ENCODE results near the gene SEC24D.

SEC24D gene

DNA sequence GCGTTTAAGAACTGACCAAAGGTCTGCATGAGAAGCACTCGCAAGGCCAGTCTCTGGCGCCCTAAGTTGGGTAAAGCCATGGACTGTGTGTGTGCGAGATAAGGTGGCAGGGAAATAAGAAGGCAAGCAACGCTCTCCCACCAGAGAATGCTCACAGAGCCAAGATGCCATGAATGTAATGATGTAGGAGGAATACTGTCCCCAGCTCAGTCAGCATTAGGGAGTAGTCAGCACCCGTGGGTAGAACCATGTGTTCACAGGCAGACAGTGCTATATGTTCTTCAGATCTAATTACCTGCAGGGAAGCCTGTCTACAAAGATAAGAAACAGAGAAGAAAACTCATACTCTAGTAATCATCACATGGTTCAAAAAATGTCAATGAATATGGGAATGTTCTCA is 68.8 kb downstream of the SEC24D start:
- H3K4me3 ChIP-seq (ENCODE audit: low read length), result no peak overlapping the region
- no peak overlapping the region for H3K4me2 ChIP-seq (ENCODE audit: low read length)
- peaks cover 65% of the 10 kb centered on the region for H3K36me3 ChIP-seq (ENCODE audit: insufficient read depth, low read length)
- H3K27me3 ChIP-seq (ENCODE audit: control insufficient read depth, insufficient read depth, low read length), result no peaks in the 10 kb centered on the region
- no peaks in the 10 kb centered on the region for H3K9me3 ChIP-seq (replicated peaks; ENCODE audit: low read length)
- no peak overlapping the region for H3K9ac ChIP-seq (ENCODE audit: low read depth, low read length)
- H3K4me1 ChIP-seq (ENCODE audit: control insufficient read depth, insufficient read depth, low read length), result peaks cover 31% of the 10 kb centered on the region

GRCh38 chr4:118765399-118765798 is 70.5 kb downstream of the SEC24D start:
- peaks cover 77% of the 10 kb centered on the region for H3K36me3 ChIP-seq (ENCODE audit: insufficient read depth, low read length)
- H3K4me2 ChIP-seq (ENCODE audit: low read length), result peak overlapping the region; percentile 4
- no peak overlapping the region for H3K4me3 ChIP-seq (ENCODE audit: low read length)
- no peak overlapping the region for H3K9ac ChIP-seq (ENCODE audit: low read depth, low read length)
- peaks cover 32% of the 10 kb centered on the region for H3K4me1 ChIP-seq (ENCODE audit: control insufficient read depth, insufficient read depth, low read length)
- H3K27me3 ChIP-seq (ENCODE audit: control insufficient read depth, insufficient read depth, low read length), result no peaks in the 10 kb centered on the region
- H3K9me3 ChIP-seq (replicated peaks; ENCODE audit: low read length), result no peaks in the 10 kb centered on the region

GRCh38 chr4:118762730-118763477 is 73.0 kb downstream of the SEC24D start:
- Histone ChIP-seq H3K4me1 (ENCODE audit: control insufficient read depth, insufficient read depth, low read length) (peaks cover 50% of the 10 kb centered on the region), H3K4me3 (ENCODE audit: low read length) (no peak overlapping the region), H3K36me3 (ENCODE audit: insufficient read depth, low read length) (peaks cover 79% of the 10 kb centered on the region), H3K4me2 (ENCODE audit: low read length) (no peak overlapping the region), H3K27me3 (ENCODE audit: control insufficient read depth, insufficient read depth, low read length) (no peaks in the 10 kb centered on the region), H3K9me3 (replicated peaks; ENCODE audit: low read length) (no peaks in the 10 kb centered on the region), H3K9ac (ENCODE audit: low read depth, low read length) (no peak overlapping the region)

GRCh38 chr4:118762155-118762554 is 73.8 kb downstream of the SEC24D start:
- H3K9me3 ChIP-seq (replicated peaks; ENCODE audit: low read length), result no peaks in the 10 kb centered on the region
- no peak overlapping the region for H3K4me3 ChIP-seq (ENCODE audit: low read length)
- no peaks in the 10 kb centered on the region for H3K27me3 ChIP-seq (ENCODE audit: control insufficient read depth, insufficient read depth, low read length)
- H3K4me2 ChIP-seq (ENCODE audit: low read length), result no peak overlapping the region
- peaks cover 56% of the 10 kb centered on the region for H3K4me1 ChIP-seq (ENCODE audit: control insufficient read depth, insufficient read depth, low read length)
- no peak overlapping the region for H3K9ac ChIP-seq (ENCODE audit: low read depth, low read length)
- peaks cover 76% of the 10 kb centered on the region for H3K36me3 ChIP-seq (ENCODE audit: insufficient read depth, low read length)

- peaks cover 49% of the 10 kb centered on the region for H3K4me1 ChIP-seq (ENCODE audit: control insufficient read depth, insufficient read depth, low read length)
- no peak overlapping the region for H3K4me2 ChIP-seq (ENCODE audit: low read length)
- H3K4me3 ChIP-seq (ENCODE audit: low read length), result no peak overlapping the region
- H3K9me3 ChIP-seq (replicated peaks; ENCODE audit: low read length), result no peaks in the 10 kb centered on the region
- peaks cover 76% of the 10 kb centered on the region for H3K36me3 ChIP-seq (ENCODE audit: insufficient read depth, low read length)
- no peaks in the 10 kb centered on the region for H3K27me3 ChIP-seq (ENCODE audit: control insufficient read depth, insufficient read depth, low read length)
- H3K9ac ChIP-seq (ENCODE audit: low read depth, low read length), result no peak overlapping the region
Measured at GRCh38 chr4:118761397-118762016, 74.4 kb downstream of the SEC24D start.

DNA sequence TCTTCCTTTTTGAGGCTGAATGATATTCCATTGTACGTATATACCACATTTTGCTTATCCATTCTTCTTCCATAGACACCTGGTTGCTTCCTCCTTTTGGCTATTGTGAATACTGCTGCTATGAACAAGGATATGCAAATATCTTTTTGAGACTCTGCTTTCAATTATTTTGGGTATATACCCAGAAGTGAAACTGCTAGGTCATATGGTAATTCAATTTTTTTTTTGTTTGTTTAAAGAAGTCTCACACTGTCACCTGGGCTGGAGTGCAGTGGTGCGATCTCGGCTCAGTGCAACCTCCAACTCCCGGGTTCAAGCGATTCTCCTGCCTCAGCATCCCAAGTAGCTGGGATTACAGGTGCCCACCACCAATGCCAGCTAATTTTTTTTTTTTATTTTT is 75.4 kb downstream of the SEC24D start:
- Histone ChIP-seq H3K4me3 (ENCODE audit: low read length) (no peak overlapping the region), H3K36me3 (ENCODE audit: insufficient read depth, low read length) (peaks cover 72% of the 10 kb centered on the region), H3K4me1 (ENCODE audit: control insufficient read depth, insufficient read depth, low read length) (peaks cover 39% of the 10 kb centered on the region), H3K9me3 (replicated peaks; ENCODE audit: low read length) (no peaks in the 10 kb centered on the region), H3K4me2 (ENCODE audit: low read length) (no peak overlapping the region), H3K9ac (ENCODE audit: low read depth, low read length) (no peak overlapping the region), H3K27me3 (ENCODE audit: control insufficient read depth, insufficient read depth, low read length) (no peaks in the 10 kb centered on the region)

- Histone ChIP-seq H3K9me3 (replicated peaks; ENCODE audit: low read length) (no peaks in the 10 kb centered on the region), H3K4me1 (ENCODE audit: control insufficient read depth, insufficient read depth, low read length) (peaks cover 37% of the 10 kb centered on the region), H3K36me3 (ENCODE audit: insufficient read depth, low read length) (peaks cover 76% of the 10 kb centered on the region)
Measured at GRCh38 chr4:118760092-118760491, 75.8 kb downstream of the SEC24D start.

GRCh38 chr4:118759481-118759880 is 76.4 kb downstream of the SEC24D start:
- H3K27me3 ChIP-seq (ENCODE audit: control insufficient read depth, insufficient read depth, low read length), result no peaks in the 10 kb centered on the region
- H3K4me3 ChIP-seq (ENCODE audit: low read length), result no peak overlapping the region
- no peak overlapping the region for H3K9ac ChIP-seq (ENCODE audit: low read depth, low read length)
- no peaks in the 10 kb centered on the region for H3K9me3 ChIP-seq (replicated peaks; ENCODE audit: low read length)
- H3K4me1 ChIP-seq (ENCODE audit: control insufficient read depth, insufficient read depth, low read length), result peaks cover 31% of the 10 kb centered on the region
- peaks cover 77% of the 10 kb centered on the region for H3K36me3 ChIP-seq (ENCODE audit: insufficient read depth, low read length)
- H3K4me2 ChIP-seq (ENCODE audit: low read length), result peak overlapping the region; percentile 4

More at GRCh38 chr4:118760092-118760491, 75.8 kb downstream of the SEC24D start:
- Histone ChIP-seq H3K4me3 (ENCODE audit: low read length) (no peak overlapping the region), H3K9ac (ENCODE audit: low read depth, low read length) (no peak overlapping the region), H3K27me3 (ENCODE audit: control insufficient read depth, insufficient read depth, low read length) (no peaks in the 10 kb centered on the region), H3K4me2 (ENCODE audit: low read length) (no peak overlapping the region)

- Histone ChIP-seq H3K9me3 (replicated peaks; ENCODE audit: low read length) (no peaks in the 10 kb centered on the region), H3K36me3 (ENCODE audit: insufficient read depth, low read length) (peaks cover 69% of the 10 kb centered on the region), H3K4me2 (ENCODE audit: low read length) (peak overlapping the region; percentile 37), H3K4me1 (ENCODE audit: control insufficient read depth, insufficient read depth, low read length) (peaks cover 33% of the 10 kb centered on the region), H3K27me3 (ENCODE audit: control insufficient read depth, insufficient read depth, low read length) (no peaks in the 10 kb centered on the region), H3K9ac (ENCODE audit: low read depth, low read length) (peak overlapping the region; percentile 30), H3K4me3 (ENCODE audit: low read length) (no peak overlapping the region)
Measured at GRCh38 chr4:118758293-118758692, 77.6 kb downstream of the SEC24D start.

- Histone ChIP-seq H3K4me1 (ENCODE audit: control insufficient read depth, insufficient read depth, low read length) (peaks cover 35% of the 10 kb centered on the region), H3K36me3 (ENCODE audit: insufficient read depth, low read length) (peaks cover 64% of the 10 kb centered on the region), H3K4me3 (ENCODE audit: low read length) (no peak overlapping the region), H3K9me3 (replicated peaks; ENCODE audit: low read length) (no peaks in the 10 kb centered on the region), H3K4me2 (ENCODE audit: low read length) (peak overlapping the region; percentile 37), H3K27me3 (ENCODE audit: control insufficient read depth, insufficient read depth, low read length) (no peaks in the 10 kb centered on the region), H3K9ac (ENCODE audit: low read depth, low read length) (peak overlapping the region; percentile 30)
Measured at GRCh38 chr4:118757761-118758251, 78.1 kb downstream of the SEC24D start.

- Histone ChIP-seq H3K36me3 (ENCODE audit: insufficient read depth, low read length) (peaks cover 64% of the 10 kb centered on the region), H3K4me2 (ENCODE audit: low read length) (no peak overlapping the region), H3K27me3 (ENCODE audit: control insufficient read depth, insufficient read depth, low read length) (no peaks in the 10 kb centered on the region), H3K4me1 (ENCODE audit: control insufficient read depth, insufficient read depth, low read length) (peaks cover 32% of the 10 kb centered on the region), H3K9ac (ENCODE audit: low read depth, low read length) (no peak overlapping the region), H3K9me3 (replicated peaks; ENCODE audit: low read length) (no peaks in the 10 kb centered on the region), H3K4me3 (ENCODE audit: low read length) (no peak overlapping the region)
Measured at GRCh38 chr4:118756958-118757357, 79.0 kb downstream of the SEC24D start.

All from skeletal muscle satellite cell (primary cell).